HG03354 (cell line): Measurements from ENCODE around the gene TMBIM6.

Experiments used
- ATAC-seq: cut with Tn5 transposase; IDR thresholded peaks from one replicate; pipeline ENCODE4 v1.9.1; 2021; ENCODE audit warnings: mild to moderate bottlenecking; ENCODE audit not compliant: unreplicated experiment, poor library complexity, severe bottlenecking

The TMBIM6 gene

DNA sequence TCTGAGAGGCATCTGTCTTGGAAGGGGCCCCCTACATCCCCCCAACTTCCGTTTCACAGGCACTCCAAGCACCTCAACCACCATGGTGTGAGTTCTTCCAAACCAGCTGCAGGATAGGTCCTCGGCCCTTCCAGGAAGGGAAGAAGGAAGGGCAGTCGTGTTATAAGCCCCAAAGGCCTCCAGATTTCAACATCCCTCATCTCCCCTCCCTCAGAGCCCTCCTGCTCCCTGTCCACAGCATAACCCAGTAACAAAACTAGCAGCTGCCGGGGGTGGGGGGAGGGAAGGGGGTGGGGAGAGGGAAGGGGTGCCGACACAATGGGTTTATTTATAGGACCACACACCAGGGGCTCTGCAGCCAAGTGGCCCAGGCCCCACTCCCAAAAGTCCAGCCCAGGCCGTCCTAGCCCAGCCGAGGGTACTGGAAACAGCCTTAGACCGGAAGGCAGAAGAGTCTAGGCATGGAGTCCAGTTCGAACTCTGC lies 68.6 kb downstream of the TMBIM6 start:
- ATAC-seq = no peak

GRCh38 chr12:49811136-49811535 lies 69.8 kb downstream of the TMBIM6 start:
- ATAC-seq = no peak

- no peak for ATAC-seq
These were observed 70.6 kb downstream of the TMBIM6 start for GRCh38 chr12:49811961-49812401.

- ATAC-seq = no peak
These were observed 71.8 kb downstream of the TMBIM6 start for GRCh38 chr12:49813131-49813530.
